H1 (cell line): ENCODE data around the gene TFAP2C. TPM values are rescaled to one million over a fixed set of nuclear protein-coding genes. Genes with fewer than 3 reads are reported as not detected.

Experiments
- CTCF ChIA-PET: fragments of 300-600 bp; sonication (Branson Sonifier 250); formaldehyde crosslinking; loops from one replicate; lab custom pipeline; 2021; ENCODE audit not compliant: partially characterized antibody; lab: Charles Lee
- POLR2A ChIA-PET: fragments of 300-600 bp; sonication (Branson Sonifier 250); formaldehyde crosslinking; loops from one replicate; lab custom pipeline; 2021; ENCODE audit warnings: inconsistent platforms; ENCODE audit not compliant: partially characterized antibody; lab: Charles Lee
- DNase-seq, 2 experiments: peaks; one replicate each; pipeline versions ENCODE4 v3.0.0 to v3.0.0-alpha.2; 2010 to 2022; ENCODE audit warnings: low spot score in 2 of 2, low read depth in 1 of 2, mixed read lengths in 1 of 2
- FAIRE-seq: peaks from 2 replicates; lab custom pipeline; 2011; peaks lifted over from hg19 to GRCh38; lab: Jason Lieb, UNC
- H2AFZ ChIP-seq: 2 replicates; pipeline ENCODE4 v1.8.1; 2012; ENCODE audit warnings: low read length, inconsistent platforms
- H2AK5ac ChIP-seq: 2 replicates; pipeline ENCODE4 v1.6.1; 2013; ENCODE audit warnings: low read depth, low read length
- H2BK120ac ChIP-seq: replicated peaks from 2 replicates; pipeline ENCODE3; 2013; ENCODE audit warnings: low read depth, low read length, inconsistent platforms
- H2BK12ac ChIP-seq: 2 replicates; pipeline ENCODE4 v1.6.1; 2013; ENCODE audit warnings: low read depth, low read length
- H2BK15ac ChIP-seq: 2 replicates; pipeline ENCODE4 v1.6.1; 2013; ENCODE audit warnings: low read length
- H2BK20ac ChIP-seq: 2 replicates; pipeline ENCODE4 v1.6.1; 2013; ENCODE audit warnings: low read length
- H2BK5ac ChIP-seq: 2 replicates; pipeline ENCODE4 v1.6.1; 2013; ENCODE audit warnings: low read depth, low read length
- H3K14ac ChIP-seq: 2 replicates; pipeline ENCODE4 v1.6.1; 2013; ENCODE audit warnings: inconsistent platforms; ENCODE audit not compliant: insufficient read length
- H3K18ac ChIP-seq: 2 replicates; pipeline ENCODE4 v1.6.1; 2013; ENCODE audit warnings: low read length; ENCODE audit errors: extremely low read depth
- H3K23ac ChIP-seq: 2 replicates; pipeline ENCODE4 v1.6.1; 2013; ENCODE audit warnings: inconsistent platforms; ENCODE audit not compliant: insufficient read length
- H3K23me2 ChIP-seq: 2 replicates; pipeline ENCODE4 v1.6.1; 2013; ENCODE audit warnings: low read depth, low read length
- H3K27ac ChIP-seq: 2 replicates; pipeline ENCODE4 v1.6.1; 2011; ENCODE audit warnings: low read depth, low read length, inconsistent platforms
- H3K27me3 ChIP-seq, 4 experiments: replicated peaks in 1 of 4; 1 replicate in 1 of 4; 2 replicates in 3 of 4; pipeline versions ENCODE4 v1.6.1 to v1.8.1; 2011 to 2013; ENCODE audit warnings: low read length in 3 of 4, mild to moderate bottlenecking in 3 of 4, inconsistent platforms in 2 of 4, mixed read lengths in 2 of 4, moderate library complexity in 1 of 4; ENCODE audit not compliant: control insufficient read depth in 3 of 4, insufficient read depth in 3 of 4; ENCODE audit errors: extremely low read depth in 1 of 4
- H3K36me3 ChIP-seq, 4 experiments: 2 replicates each; pipeline versions ENCODE4 v1.6.1 to v1.8.1; 2011 to 2013; ENCODE audit warnings: mild to moderate bottlenecking in 4 of 4, low read length in 3 of 4, moderate library complexity in 2 of 4, control low read depth in 1 of 4, inconsistent platforms in 1 of 4; ENCODE audit not compliant: insufficient read depth in 4 of 4, control insufficient read depth in 2 of 4
- H3K4ac ChIP-seq: replicated peaks from 2 replicates; pipeline ENCODE3; 2013; ENCODE audit warnings: low read length, low read depth, mixed read lengths, inconsistent platforms; ENCODE audit not compliant: insufficient read length
- H3K4me1 ChIP-seq, 4 experiments: replicated peaks in 1 of 4; 1 replicate in 1 of 4; 2 replicates in 3 of 4; pipeline versions ENCODE4 v1.6.1 to v1.8.1; 2011 to 2013; ENCODE audit warnings: low read length in 3 of 4, inconsistent platforms in 2 of 4, mixed read lengths in 1 of 4; ENCODE audit not compliant: insufficient read depth in 4 of 4, control insufficient read depth in 3 of 4
- H3K4me2 ChIP-seq, 2 experiments: 2 replicates each; pipeline versions ENCODE4 v1.6.1 to v1.8.1; 2011 to 2013; ENCODE audit warnings: low read depth in 2 of 2, low read length in 2 of 2, control low read depth in 1 of 2, inconsistent platforms in 1 of 2, mild to moderate bottlenecking in 1 of 2; ENCODE audit not compliant: insufficient read depth in 1 of 2
- H3K4me3 ChIP-seq, 4 experiments: fragments of 200-600, 300-600 bp in 1 of 4; sonication (generic), shearing (Covaris generic), sonication (Bioruptor Twin) in 1 of 4; 2 replicates each; pipeline versions ENCODE4 v1.5.1 to v1.8.1; 2011 to 2016; ENCODE audit warnings: low read length in 4 of 4, low read depth in 3 of 4, control low read depth in 2 of 4, inconsistent platforms in 2 of 4, mild to moderate bottlenecking in 2 of 4, mixed read lengths in 1 of 4, moderate library complexity in 1 of 4; ENCODE audit not compliant: insufficient read depth in 2 of 4; ENCODE audit errors: extremely low read depth in 1 of 4
- H3K56ac ChIP-seq: replicated peaks from 2 replicates; pipeline ENCODE3; 2013; ENCODE audit warnings: low read depth, mild to moderate bottlenecking, mixed read lengths, low read length, inconsistent platforms; ENCODE audit not compliant: insufficient read length
- H3K79me1 ChIP-seq: 2 replicates; pipeline ENCODE4 v1.6.1; 2013; ENCODE audit warnings: low read depth, low read length, control low read depth
- H3K79me2 ChIP-seq, 2 experiments: 2 replicates each; pipeline versions ENCODE4 v1.6.1 to v1.8.1; 2012 to 2013; ENCODE audit warnings: low read length in 2 of 2, mild to moderate bottlenecking in 2 of 2, inconsistent platforms in 1 of 2; ENCODE audit not compliant: insufficient read depth in 2 of 2, control insufficient read depth in 1 of 2
- H3K9ac ChIP-seq, 4 experiments: replicated peaks in 1 of 4; 1 replicate in 1 of 4; 2 replicates in 3 of 4; pipeline versions ENCODE4 v1.6.1 to v1.8.1; 2011 to 2013; ENCODE audit warnings: low read depth in 3 of 4, low read length in 3 of 4, control low read depth in 2 of 4, mild to moderate bottlenecking in 2 of 4, moderate library complexity in 2 of 4, inconsistent platforms in 1 of 4; ENCODE audit errors: extremely low read depth in 1 of 4
- H3K9me3 ChIP-seq, 2 experiments: 2 replicates each; pipeline versions ENCODE4 v1.6.1 to v1.8.1; 2012 to 2013; ENCODE audit warnings: mild to moderate bottlenecking in 2 of 2, moderate library complexity in 2 of 2, control low read depth in 1 of 2, inconsistent platforms in 1 of 2, low read depth in 1 of 2, low read length in 1 of 2, mixed read lengths in 1 of 2; ENCODE audit not compliant: insufficient read depth in 2 of 2
- H4K20me1 ChIP-seq, 2 experiments: replicated peaks in 1 of 2; 2 replicates each; pipeline versions ENCODE3 to v1.8.1; 2011 to 2013; ENCODE audit warnings: inconsistent platforms in 2 of 2, low read length in 2 of 2, mild to moderate bottlenecking in 1 of 2; ENCODE audit not compliant: insufficient read depth in 2 of 2, control insufficient read depth in 1 of 2
- H4K5ac ChIP-seq: 2 replicates; pipeline ENCODE4 v1.6.1; 2013; ENCODE audit warnings: low read length, low read depth, mixed read lengths, inconsistent platforms; ENCODE audit not compliant: insufficient read length
- H4K8ac ChIP-seq: 2 replicates; pipeline ENCODE4 v1.8.0; 2013; ENCODE audit warnings: mild to moderate bottlenecking, moderate library complexity, low read length, inconsistent platforms; ENCODE audit not compliant: insufficient read depth; ENCODE audit errors: extremely low read depth
- H4K91ac ChIP-seq: replicated peaks from 2 replicates; pipeline ENCODE3; 2013; ENCODE audit warnings: low read length, mixed read lengths, inconsistent platforms; ENCODE audit not compliant: insufficient read length
- ASH2L ChIP-seq: fragments of 200-600, 300-600 bp; sonication (generic); IDR thresholded peaks from one replicate; pipeline ENCODE4 v1.7.1; 2017; ENCODE audit warnings: low read length
- BACH1 ChIP-seq: IDR thresholded peaks from 2 replicates; pipeline ENCODE4 v1.6.1; 2012; ENCODE audit warnings: low read length, improper control_type of control experiment
- CREB1 ChIP-seq: IDR thresholded peaks from 2 replicates; pipeline ENCODE4 v1.6.1; 2012; ENCODE audit warnings: inconsistent platforms
- FOSL1 ChIP-seq: IDR thresholded peaks from 2 replicates; pipeline ENCODE4 v1.6.1; 2011; ENCODE audit warnings: mild to moderate bottlenecking, low read depth, low read length, moderate library complexity; ENCODE audit not compliant: insufficient read depth
- KDM1A ChIP-seq: fragments of 200-600, 300-600 bp; sonication (generic); IDR thresholded peaks from 2 replicates; pipeline ENCODE4 v1.7.1; 2016; ENCODE audit warnings: mild to moderate bottlenecking, low read length, borderline replicate concordance
- PHF8 ChIP-seq: fragments of 200-600 bp; sonication (generic); conservative IDR thresholded peaks from 2 replicates; pipeline ENCODE4 v1.7.1; 2012; ENCODE audit warnings: low read depth, mild to moderate bottlenecking, inconsistent platforms, low read length, moderate library complexity
- POLR2A ChIP-seq, 2 experiments: IDR thresholded peaks; 1 replicate in 1 of 2; 2 replicates in 1 of 2; pipeline ENCODE4 v1.6.1; 2011; ENCODE audit warnings: low read depth in 2 of 2, low read length in 2 of 2, mild to moderate bottlenecking in 2 of 2; ENCODE audit errors: control extremely low read depth in 1 of 2
- SIN3A ChIP-seq, 2 experiments: IDR thresholded peaks in 1 of 2; conservative IDR thresholded peaks in 1 of 2; 2 replicates each; pipeline ENCODE4 v1.6.1; 2011 to 2012; ENCODE audit warnings: low read length in 2 of 2, improper control_type of control experiment in 1 of 2, low read depth in 1 of 2, mild to moderate bottlenecking in 1 of 2
- SIRT6 ChIP-seq: IDR thresholded peaks from one replicate; pipeline ENCODE4 v1.7.1; 2012; ENCODE audit warnings: low read length, inconsistent platforms
- SUZ12 ChIP-seq: fragments of 200-600 bp; sonication (generic); IDR thresholded peaks from 2 replicates; pipeline ENCODE4 v1.6.1; 2012; ENCODE audit warnings: mild to moderate bottlenecking, inconsistent platforms, low read length, moderate library complexity, mixed read lengths
- TBP ChIP-seq: IDR thresholded peaks from 2 replicates; pipeline ENCODE4 v1.6.1; 2011; ENCODE audit warnings: low read depth, low read length, improper control_type of control experiment
- USF2 ChIP-seq: IDR thresholded peaks from 2 replicates; pipeline ENCODE4 v1.6.1; 2011; ENCODE audit warnings: low read length, improper control_type of control experiment
- YY1 ChIP-seq: IDR thresholded peaks from 2 replicates; pipeline ENCODE4 v1.6.1; 2011; ENCODE audit warnings: low read depth, mild to moderate bottlenecking, low read length
- WGBS, 2 experiments: shearing (Covaris generic) in 1 of 2; methylation state at CpG; one replicate each; pipeline versions ENCODE4 v1.1.6 to v1.1.7; 2013 to 2015; ENCODE audit warnings: low lambda C conversion rate in 2 of 2, mixed read lengths in 2 of 2, inconsistent platforms in 1 of 2, low coverage in 1 of 2, missing lambda C conversion rate in 1 of 2; ENCODE audit not compliant: insufficient replicate concordance in 2 of 2, insufficient coverage in 1 of 2, insufficient read length in 1 of 2; ENCODE audit errors: extremely low coverage in 1 of 2, missing lambda C conversion rate in 1 of 2; 5-methylcytosine and 5-hydroxymethylcytosine counted together
- polyA plus RNA-seq, 7 experiments: library from polyadenylated mRNA; depleted of rRNA in 3 of 7; stranded (reverse) in 5 of 7; unstranded in 2 of 7; fragments of >200 nt in 5 of 7; fragments of 200-250 nt in 2 of 7; gene quantifications; 1 replicate in 5 of 7; 2 replicates in 1 of 7; 4 replicates in 1 of 7; pipeline versions ENCODE4 v1.2.1 to v1.2.3, GENCODE V29; 2011 to 2013; ENCODE audit warnings: missing spikeins in 2 of 7, mixed read lengths in 2 of 7
- total RNA-seq: library from RNA; stranded (reverse); fragmentation: NEBNext Ultra II Directional; extraction: Animal tissue kit (Norgen Biotek cat#: 25700); gene quantifications from 2 replicates; pipeline ENCODE4 v1.2.1, GENCODE V29; 2021

TFAP2C gene
- total and polyA plus RNA-seq, 2 of the 8 experiments (the other 6 are each of a cell fraction or from before 2014, with no cell fraction given), result 1.7 to 5.8 TPM

- H2BK12ac ChIP-seq, result no peak overlapping the region
- no peak overlapping the region for H2BK15ac ChIP-seq
- no peak overlapping the region for H3K23ac ChIP-seq
- H3K18ac ChIP-seq, result no peak overlapping the region
- H3K36me3 ChIP-seq, result peaks cover 0 to 75% (median 8%) of the 10 kb centered on the region in 4 experiments; a peak in 4 of 8 replicates
- FAIRE-seq, result no peak
- ChIA-PET POLR2A (interaction anchor here (0.6 kb wide), 1 partner anchor 18 kb away, joined by 3 read pairs; no protein-coding TSS in a partner anchor), CTCF (interaction anchor here (0.6 to 1.5 kb wide), 6 partner anchors 10 to 346 kb away, joined by 3 to 4 read pairs (median 3); no protein-coding TSS in a partner anchor)
- H3K23me2 ChIP-seq, result no peaks in the 10 kb centered on the region; the same call in 1 of the 2 replicates
- no peak overlapping the region for H2AK5ac ChIP-seq
- 57% methylated on average over 3 of the region's 3 CpGs; no CpG with 5 or more reads in 1 of the 2 experiments for WGBS, 2 experiments
- H4K20me1 ChIP-seq, result peaks cover 0 to 3% of the 10 kb centered on the region in 2 experiments
- no peak overlapping the region for H4K8ac ChIP-seq
- H3K4me3 ChIP-seq, result 0 out of 8 replicates have a peak overlapping the region, but pooled peaks of 1 of the 4 experiments have one; percentile 11
- no peak overlapping the region for H3K4ac ChIP-seq
- peak overlapping the region; percentile 12 for H4K91ac ChIP-seq
- no peak overlapping the region for H2AFZ ChIP-seq
- no peak overlapping the region for H3K27ac ChIP-seq
- no peak overlapping the region for H2BK20ac ChIP-seq
- peaks cover 9 to 24% (median 17%) of the 10 kb centered on the region in 4 experiments; a peak in 6 of 7 replicates for H3K4me1 ChIP-seq
- H3K27me3 ChIP-seq, result peaks cover 3 to 8% (median 7%) of the 10 kb centered on the region in 4 experiments
- H3K14ac ChIP-seq, result no peak overlapping the region
- H2BK120ac ChIP-seq, result no peak overlapping the region
- H3K9ac ChIP-seq, result no peak overlapping the region
- no peaks in the 10 kb centered on the region for H3K9me3 ChIP-seq
- H3K79me2 ChIP-seq, result peaks cover 0 to under 1% of the 10 kb centered on the region in 2 experiments; a peak in 1 of 4 replicates
- H3K4me2 ChIP-seq, result peak overlapping the region; percentile 16 to 18; a peak in 2 of 4 replicates
- peak overlapping the region; percentile 22; the same call in 1 of the 2 replicates for H2BK5ac ChIP-seq
- H3K79me1 ChIP-seq, result peaks cover 3% of the 10 kb centered on the region; the same call in 1 of the 2 replicates
- no peak overlapping the region for H3K56ac ChIP-seq
- no peak for DNase-seq
- H4K5ac ChIP-seq, result no peak overlapping the region
- TF ChIP-seq SIRT6 (no peak), FOSL1 (no peak), POLR2A (IDR thresholded peaks at IDR 0.05; ENCODE audit: control extremely low read depth in 1 of 2, low read depth in 2 of 2, low read length in 2 of 2) (no peak), KDM1A (no peak), USF2 (no peak), SIN3A (conservative IDR thresholded peaks at IDR 0.05 in 1 of 2, IDR thresholded peaks at IDR 0.05 in 1 of 2; ENCODE audit: low read depth in 1 of 2, low read length in 2 of 2) (no peak), BACH1 (no peak), YY1 (no peak), CREB1 (no peak), PHF8 (no peak), TBP (no peak), ASH2L (no peak), SUZ12 (no peak)
Observed at GRCh38 chr20:56636716-56637115, 7.6 kb downstream of the TFAP2C start.
